HEK293 (cell line): Measurements from ENCODE around the gene GUCA2B.

Experiments
- CTCF ChIA-PET: fragments of 350-600 bp; formaldehyde crosslinking; extraction: SDS; loops from one replicate; lab custom pipeline; 2021; ENCODE audit warnings: antibody characterized with exemption; lab: Yijun Ruan, JAX
- POLR2A ChIA-PET: fragments of 300-600 bp; formaldehyde crosslinking; extraction: SDS; loops from one replicate; lab custom pipeline; 2020; ENCODE audit warnings: antibody characterized with exemption, inconsistent platforms; lab: Yijun Ruan, JAX
- H3K27ac ChIP-seq: fragments of 200-500 bp; sonication (Bioruptor generic); 2 replicates; pipeline ENCODE4 v1.5.1; 2014; ENCODE audit warnings: low read depth, low read length, control low read depth, inconsistent platforms; ENCODE audit errors: extremely low read depth
- H3K36me3 ChIP-seq, 2 experiments: fragments of 200-500 bp in 1 of 2; sonication (Bioruptor generic) in 1 of 2; 1 replicate in 1 of 2; 2 replicates in 1 of 2; pipeline ENCODE4 v1.5.1; 2014 to 2017; ENCODE audit warnings: inconsistent platforms in 2 of 2, low read length in 2 of 2; ENCODE audit not compliant: control insufficient read depth in 2 of 2, insufficient read depth in 1 of 2
- H3K4me1 ChIP-seq: fragments of 200-500 bp; sonication (Bioruptor generic); 2 replicates; pipeline ENCODE4 v1.5.1; 2014; ENCODE audit warnings: mild to moderate bottlenecking, low read length, inconsistent platforms; ENCODE audit not compliant: control insufficient read depth, insufficient read depth
- H3K4me3 ChIP-seq: 2 replicates; pipeline ENCODE4 v1.5.1; 2011; ENCODE audit warnings: low read depth, mild to moderate bottlenecking, control low read depth, low read length, moderate library complexity
- H3K9me3 ChIP-seq: fragments of 200-500 bp; sonication (Bioruptor generic); 2 replicates; pipeline ENCODE4 v1.5.1; 2014; ENCODE audit warnings: low read depth, low read length, inconsistent platforms; ENCODE audit not compliant: control insufficient read depth, insufficient read depth
- FEZF1 ChIP-seq: fragments of 450-650 bp; formaldehyde crosslinking; IDR thresholded peaks from 2 replicates; pipeline ENCODE4 v1.5.1; 2016; ENCODE audit warnings: missing biosample characterization, missing genetic modification characterization
- HOXA7 ChIP-seq: sonication (generic); formaldehyde crosslinking; IDR thresholded peaks from 2 replicates; pipeline ENCODE4 v1.8.1; 2022; ENCODE audit warnings: missing genetic modification reagents, borderline replicate concordance
- KLF16 ChIP-seq: fragments of 450-650 bp; formaldehyde crosslinking; IDR thresholded peaks from 2 replicates; pipeline ENCODE4 v1.5.1; 2017; ENCODE audit warnings: missing biosample characterization, missing genetic modification characterization
- KLF8 ChIP-seq: fragments of 450-650 bp; formaldehyde crosslinking; IDR thresholded peaks from 2 replicates; pipeline ENCODE4 v1.5.1; 2016; ENCODE audit warnings: missing biosample characterization, missing genetic modification characterization
- SP3 ChIP-seq: fragments of 450-650 bp; formaldehyde crosslinking; IDR thresholded peaks from 2 replicates; pipeline ENCODE4 v1.5.1; 2016; ENCODE audit warnings: missing biosample characterization, missing genetic modification characterization
- SP7 ChIP-seq: fragments of 450-650 bp; formaldehyde crosslinking; IDR thresholded peaks from 2 replicates; pipeline ENCODE4 v1.5.1; 2016; ENCODE audit warnings: missing biosample characterization, missing genetic modification characterization
- TCF7L2 ChIP-seq: IDR thresholded peaks from 2 replicates; pipeline ENCODE4 v1.6.1; 2011; ENCODE audit warnings: low read depth, mild to moderate bottlenecking, inconsistent platforms, low read length, moderate library complexity, borderline replicate concordance
- ZBTB1 ChIP-seq: fragments of 450-650 bp; formaldehyde crosslinking; IDR thresholded peaks from 2 replicates; pipeline ENCODE4 v1.5.1; 2016; ENCODE audit warnings: missing biosample characterization, missing genetic modification characterization
- ZIC2 ChIP-seq: fragments of 450-650 bp; formaldehyde crosslinking; IDR thresholded peaks from 2 replicates; pipeline ENCODE4 v1.5.1; 2016; ENCODE audit warnings: missing biosample characterization, missing genetic modification characterization
- ZNF133 ChIP-seq: fragments of 450-650 bp; formaldehyde crosslinking; IDR thresholded peaks from 2 replicates; pipeline ENCODE4 v1.5.1; 2016; ENCODE audit warnings: missing biosample characterization, missing genetic modification characterization
- ZNF157 ChIP-seq: fragments of 450-650 bp; formaldehyde crosslinking; IDR thresholded peaks from 2 replicates; pipeline ENCODE4 v1.5.1; 2016; ENCODE audit warnings: missing biosample characterization, missing genetic modification characterization
- ZNF211 ChIP-seq: fragments of 450-650 bp; formaldehyde crosslinking; IDR thresholded peaks from 2 replicates; pipeline ENCODE4 v1.5.1; 2016; ENCODE audit warnings: low read depth, missing biosample characterization, missing genetic modification characterization
- ZNF366 ChIP-seq: fragments of 450-650 bp; formaldehyde crosslinking; conservative IDR thresholded peaks from 2 replicates; pipeline ENCODE4 v1.5.1; 2016; ENCODE audit warnings: missing biosample characterization, missing genetic modification characterization
- ZNF501 ChIP-seq: fragments of 450-650 bp; formaldehyde crosslinking; IDR thresholded peaks from 2 replicates; pipeline ENCODE4 v1.5.1; 2016; ENCODE audit warnings: missing biosample characterization, missing genetic modification characterization
- ZNF510 ChIP-seq: fragments of 450-650 bp; formaldehyde crosslinking; IDR thresholded peaks from 2 replicates; pipeline ENCODE4 v1.5.1; 2018; ENCODE audit warnings: mild to moderate bottlenecking, missing genetic modification characterization, missing biosample characterization; ENCODE audit not compliant: insufficient replicate concordance
- ZNF561 ChIP-seq: fragments of 450-650 bp; IDR thresholded peaks from 2 replicates; pipeline ENCODE4 v1.5.1; 2018; ENCODE audit warnings: missing biosample characterization, missing genetic modification characterization, borderline replicate concordance
- ZNF707 ChIP-seq: fragments of 450-650 bp; formaldehyde crosslinking; IDR thresholded peaks from 2 replicates; pipeline ENCODE4 v1.5.1; 2016; ENCODE audit warnings: missing biosample characterization, missing genetic modification characterization
- ZNF747 ChIP-seq: fragments of 450-650 bp; formaldehyde crosslinking; IDR thresholded peaks from 2 replicates; pipeline ENCODE4 v1.5.1; 2016; ENCODE audit warnings: missing biosample characterization, missing genetic modification characterization
- ZNF768 ChIP-seq: fragments of 450-650 bp; formaldehyde crosslinking; IDR thresholded peaks from 2 replicates; pipeline ENCODE4 v1.5.1; 2018; ENCODE audit warnings: missing biosample characterization, mild to moderate bottlenecking, missing genetic modification characterization
- ZNF830 ChIP-seq: fragments of 450-650 bp; IDR thresholded peaks from 2 replicates; pipeline ENCODE4 v1.5.0; 2018; ENCODE audit warnings: missing biosample characterization, missing genetic modification characterization, low read depth, mild to moderate bottlenecking, moderate library complexity
- TF ChIP-seq, protein P1 (sequence below): fragments of 450-650 bp; formaldehyde crosslinking; IDR thresholded peaks from 2 replicates; pipeline ENCODE4 v1.5.1; 2016; ENCODE audit warnings: missing biosample characterization, missing genetic modification characterization, low read depth
- TF ChIP-seq, protein P2 (sequence below): fragments of 450-650 bp; IDR thresholded peaks from 2 replicates; pipeline ENCODE4 v1.5.1; 2018; ENCODE audit warnings: missing biosample characterization, missing genetic modification characterization
- TF ChIP-seq, protein P3 (sequence below): fragments of 450-650 bp; IDR thresholded peaks from 2 replicates; pipeline ENCODE4 v1.5.1; 2018; ENCODE audit warnings: missing biosample characterization, mild to moderate bottlenecking, missing genetic modification characterization
- TF ChIP-seq, protein P4 (sequence below): fragments of 450-650 bp; formaldehyde crosslinking; IDR thresholded peaks from 2 replicates; pipeline ENCODE4 v1.5.1; 2017; ENCODE audit warnings: missing biosample characterization, missing genetic modification characterization

Gene GUCA2B

DNA sequence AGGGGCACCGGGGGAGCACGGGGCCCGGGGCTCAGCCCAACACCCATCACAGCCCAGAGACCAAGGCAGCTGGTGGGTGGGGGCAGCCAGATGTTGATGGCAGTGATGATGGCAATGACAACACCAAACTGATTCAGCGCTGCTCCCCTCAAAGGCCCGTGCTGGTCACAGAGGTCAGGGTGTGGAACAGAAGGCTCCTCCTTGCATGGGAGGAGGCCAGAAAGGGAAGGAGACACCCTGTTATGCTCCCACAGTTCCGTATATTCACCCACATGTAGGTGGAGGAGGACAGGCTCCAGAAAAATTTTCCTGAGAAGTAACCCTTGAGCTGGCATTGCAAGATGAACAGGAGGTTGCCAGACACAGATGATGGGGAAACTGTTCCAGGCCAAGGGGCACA is 414 bp downstream of the GUCA2B start (continued):
- TF ChIP-seq HOXA7 (CRISPR knock-in tag), result no peak
- TF ChIP-seq ZIC2 (tag by site-specific recombination), result no peak
- TF ChIP-seq FEZF1 (tag by site-specific recombination), result no peak
- TF ChIP-seq ZNF561 (tag by site-specific recombination), result no peak

DNA sequence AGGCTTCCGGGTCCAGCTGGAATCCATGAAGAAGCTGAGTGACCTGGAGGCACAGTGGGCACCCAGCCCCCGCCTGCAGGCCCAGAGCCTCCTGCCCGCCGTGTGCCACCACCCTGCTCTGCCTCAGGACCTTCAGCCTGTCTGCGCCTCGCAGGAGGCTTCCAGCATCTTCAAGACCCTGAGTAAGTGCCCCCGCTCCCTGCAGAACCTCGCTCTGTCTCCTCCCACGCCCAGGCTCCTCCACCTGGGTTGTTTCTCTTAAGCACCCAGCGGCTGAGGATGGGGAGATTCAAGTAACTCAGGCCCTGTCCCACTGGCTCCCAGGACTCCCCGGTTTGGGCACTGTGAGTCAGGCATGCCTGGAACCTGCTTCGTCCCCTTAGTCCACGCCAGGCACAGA is 1.5 kb downstream of the GUCA2B start:
- no peaks in the 10 kb centered on the region for H3K4me1 ChIP-seq
- no peak for TF ChIP-seq ZNF366 (tag by site-specific recombination)
- no peak for TF ChIP-seq ZNF510
- TF ChIP-seq, protein P1, sequence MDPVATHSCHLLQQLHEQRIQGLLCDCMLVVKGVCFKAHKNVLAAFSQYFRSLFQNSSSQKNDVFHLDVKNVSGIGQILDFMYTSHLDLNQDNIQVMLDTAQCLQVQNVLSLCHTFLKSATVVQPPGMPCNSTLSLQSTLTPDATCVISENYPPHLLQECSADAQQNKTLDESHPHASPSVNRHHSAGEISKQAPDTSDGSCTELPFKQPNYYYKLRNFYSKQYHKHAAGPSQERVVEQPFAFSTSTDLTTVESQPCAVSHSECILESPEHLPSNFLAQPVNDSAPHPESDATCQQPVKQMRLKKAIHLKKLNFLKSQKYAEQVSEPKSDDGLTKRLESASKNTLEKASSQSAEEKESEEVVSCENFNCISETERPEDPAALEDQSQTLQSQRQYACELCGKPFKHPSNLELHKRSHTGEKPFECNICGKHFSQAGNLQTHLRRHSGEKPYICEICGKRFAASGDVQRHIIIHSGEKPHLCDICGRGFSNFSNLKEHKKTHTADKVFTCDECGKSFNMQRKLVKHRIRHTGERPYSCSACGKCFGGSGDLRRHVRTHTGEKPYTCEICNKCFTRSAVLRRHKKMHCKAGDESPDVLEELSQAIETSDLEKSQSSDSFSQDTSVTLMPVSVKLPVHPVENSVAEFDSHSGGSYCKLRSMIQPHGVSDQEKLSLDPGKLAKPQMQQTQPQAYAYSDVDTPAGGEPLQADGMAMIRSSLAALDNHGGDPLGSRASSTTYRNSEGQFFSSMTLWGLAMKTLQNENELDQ (tag by site-specific recombination), result no peak
- no peak for TF ChIP-seq ZNF747
- TF ChIP-seq, protein P2, sequence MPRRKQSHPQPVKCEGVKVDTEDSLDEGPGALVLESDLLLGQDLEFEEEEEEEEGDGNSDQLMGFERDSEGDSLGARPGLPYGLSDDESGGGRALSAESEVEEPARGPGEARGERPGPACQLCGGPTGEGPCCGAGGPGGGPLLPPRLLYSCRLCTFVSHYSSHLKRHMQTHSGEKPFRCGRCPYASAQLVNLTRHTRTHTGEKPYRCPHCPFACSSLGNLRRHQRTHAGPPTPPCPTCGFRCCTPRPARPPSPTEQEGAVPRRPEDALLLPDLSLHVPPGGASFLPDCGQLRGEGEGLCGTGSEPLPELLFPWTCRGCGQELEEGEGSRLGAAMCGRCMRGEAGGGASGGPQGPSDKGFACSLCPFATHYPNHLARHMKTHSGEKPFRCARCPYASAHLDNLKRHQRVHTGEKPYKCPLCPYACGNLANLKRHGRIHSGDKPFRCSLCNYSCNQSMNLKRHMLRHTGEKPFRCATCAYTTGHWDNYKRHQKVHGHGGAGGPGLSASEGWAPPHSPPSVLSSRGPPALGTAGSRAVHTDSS, result no peak
- TF ChIP-seq KLF8 (tag by site-specific recombination), result no peak
- TF ChIP-seq, protein P3, sequence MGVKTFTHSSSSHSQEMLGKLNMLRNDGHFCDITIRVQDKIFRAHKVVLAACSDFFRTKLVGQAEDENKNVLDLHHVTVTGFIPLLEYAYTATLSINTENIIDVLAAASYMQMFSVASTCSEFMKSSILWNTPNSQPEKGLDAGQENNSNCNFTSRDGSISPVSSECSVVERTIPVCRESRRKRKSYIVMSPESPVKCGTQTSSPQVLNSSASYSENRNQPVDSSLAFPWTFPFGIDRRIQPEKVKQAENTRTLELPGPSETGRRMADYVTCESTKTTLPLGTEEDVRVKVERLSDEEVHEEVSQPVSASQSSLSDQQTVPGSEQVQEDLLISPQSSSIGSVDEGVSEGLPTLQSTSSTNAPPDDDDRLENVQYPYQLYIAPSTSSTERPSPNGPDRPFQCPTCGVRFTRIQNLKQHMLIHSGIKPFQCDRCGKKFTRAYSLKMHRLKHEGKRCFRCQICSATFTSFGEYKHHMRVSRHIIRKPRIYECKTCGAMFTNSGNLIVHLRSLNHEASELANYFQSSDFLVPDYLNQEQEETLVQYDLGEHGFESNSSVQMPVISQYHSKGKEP (tag by site-specific recombination), result no peak
- no peak for TF ChIP-seq ZNF133 (tag by site-specific recombination)
- no peak for TF ChIP-seq ZNF830 (tag by site-specific recombination)
- TF ChIP-seq ZNF707, result no peak
- TF ChIP-seq KLF16 (tag by site-specific recombination), result no peak
- no peak for TF ChIP-seq SP3 (tag by site-specific recombination)
- no peak for TF ChIP-seq SP7
- TF ChIP-seq, protein P4, sequence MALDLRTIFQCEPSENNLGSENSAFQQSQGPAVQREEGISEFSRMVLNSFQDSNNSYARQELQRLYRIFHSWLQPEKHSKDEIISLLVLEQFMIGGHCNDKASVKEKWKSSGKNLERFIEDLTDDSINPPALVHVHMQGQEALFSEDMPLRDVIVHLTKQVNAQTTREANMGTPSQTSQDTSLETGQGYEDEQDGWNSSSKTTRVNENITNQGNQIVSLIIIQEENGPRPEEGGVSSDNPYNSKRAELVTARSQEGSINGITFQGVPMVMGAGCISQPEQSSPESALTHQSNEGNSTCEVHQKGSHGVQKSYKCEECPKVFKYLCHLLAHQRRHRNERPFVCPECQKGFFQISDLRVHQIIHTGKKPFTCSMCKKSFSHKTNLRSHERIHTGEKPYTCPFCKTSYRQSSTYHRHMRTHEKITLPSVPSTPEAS (tag by site-specific recombination), result no peak
- TF ChIP-seq TCF7L2, result no peak
- no peak for TF ChIP-seq ZNF211 (tag by site-specific recombination)
- TF ChIP-seq ZBTB1 (tag by site-specific recombination), result no peak
- no peak for TF ChIP-seq ZNF501
- TF ChIP-seq ZNF157 (tag by site-specific recombination), result no peak
- TF ChIP-seq ZNF768 (tag by site-specific recombination), result no peak
- no peaks in the 10 kb centered on the region for H3K36me3 ChIP-seq
- no peak overlapping the region for H3K27ac ChIP-seq
- H3K9me3 ChIP-seq, result no peaks in the 10 kb centered on the region
- POLR2A ChIA-PET, result interaction anchor here (1.0 kb wide), 1 partner anchor 11 kb away, joined by 3 read pairs; no protein-coding TSS in a partner anchor
- no peak overlapping the region for H3K4me3 ChIP-seq
- CTCF ChIA-PET, result interaction anchor here (0.9 to 1.8 kb wide), 2 partner anchors 19 kb away, joined by 5 to 10 read pairs; no protein-coding TSS in a partner anchor
